ENCODE results near the gene HNRNPA1. TPM values are rescaled to one million over a fixed set of nuclear protein-coding genes. Genes with fewer than 3 reads are reported as not detected.
A peak's percentile ranks its signal among the peaks of the same experiment; 100 is the strongest.
"Not testable (repeated sequence)": the region's sequence is repeated elsewhere in the genome, so short reads cannot be mapped to it uniquely, and the experiment has no call there.

The HNRNPA1 gene
- total RNA-seq, 1 donor from 2014 or later = 659 TPM

- DNase-seq (ENCODE audit: low read depth, low spot score) = no peak
Observed at GRCh38 chr12:54276368-54276767, 4.2 kb upstream of the HNRNPA1 start.

GRCh38 chr12:54277823-54278276, 2.7 kb upstream of the HNRNPA1 start:
- DNase-seq (ENCODE audit: low read depth, low spot score) = no peak

DNA sequence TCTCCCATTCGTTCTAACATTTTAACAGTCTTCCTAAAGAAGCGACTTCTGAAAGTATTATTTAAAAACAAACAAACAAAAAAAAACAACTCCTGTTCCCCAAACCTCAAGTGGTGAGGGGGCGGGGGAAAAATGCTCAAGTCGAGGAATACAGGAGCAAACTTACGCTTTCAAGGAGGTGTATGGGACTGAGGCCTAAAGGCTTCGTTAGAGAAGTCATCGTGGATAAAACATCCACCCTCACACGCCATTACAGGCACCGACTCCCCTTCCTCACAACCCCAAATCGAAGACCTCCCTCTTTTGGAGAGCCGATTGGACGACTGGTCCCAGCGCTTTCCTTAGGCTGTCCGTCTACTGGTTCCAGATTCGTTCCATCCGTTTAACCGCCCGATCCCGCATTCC, 1.3 kb upstream of the HNRNPA1 start:
- no peak for DNase-seq (ENCODE audit: low read depth, low spot score)

DNA sequence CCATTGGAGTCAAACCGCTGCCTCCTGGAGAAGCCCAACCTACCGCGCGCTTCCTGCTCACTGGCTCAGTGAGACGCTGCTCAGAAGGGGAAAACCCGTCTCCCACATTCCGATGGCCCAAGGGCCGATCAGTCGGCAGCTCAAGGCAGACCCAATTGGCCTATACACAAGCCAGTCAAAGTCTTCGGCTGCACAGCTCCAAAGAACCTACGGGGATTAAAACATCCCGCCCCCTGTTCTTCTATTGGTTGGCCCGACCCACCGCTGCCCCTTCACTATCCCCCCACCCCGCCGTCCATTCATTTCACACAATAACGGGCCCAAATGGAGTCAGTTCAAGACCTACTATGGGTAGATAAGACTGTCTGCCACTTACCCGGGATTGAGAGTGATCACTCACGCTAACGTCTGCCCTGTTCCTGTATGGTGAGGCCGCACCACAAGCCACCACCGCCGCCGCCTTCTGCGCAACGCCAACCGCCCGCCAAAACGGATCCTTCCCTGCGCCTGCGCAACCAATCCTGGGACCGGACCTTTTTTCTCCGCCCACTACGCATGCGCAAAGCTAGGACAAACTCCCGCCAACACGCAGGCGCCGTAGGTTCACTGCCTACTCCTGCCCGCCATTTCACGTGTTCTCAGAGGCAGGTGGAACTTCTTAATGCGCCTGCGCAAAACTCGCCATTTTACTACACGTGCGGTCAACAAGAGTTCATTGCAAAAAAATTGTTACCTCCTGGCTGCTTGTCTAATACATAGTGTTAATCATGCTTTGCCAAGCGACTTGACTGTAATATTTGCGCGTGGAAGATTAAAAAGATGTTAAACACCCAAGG, 676 bp upstream of the HNRNPA1 start, which contains the start of gene CBX5:
CBX5 (minus strand) TSS at position 491 of the 836 bp plus-strand sequence. CDS start 22,472 bp downstream, outside the sequence.
- DNase-seq (ENCODE audit: low read depth, low spot score) = peak; percentile 100

- not testable (repeated sequence) for DNase-seq (ENCODE audit: low read depth, low spot score)
Observed at GRCh38 chr12:54281261-54281638, 724 bp downstream of the HNRNPA1 start.

- not testable (repeated sequence) for DNase-seq (ENCODE audit: low read depth, low spot score)
Observed at GRCh38 chr12:54281694-54282093, 1.2 kb downstream of the HNRNPA1 start.

DNA sequence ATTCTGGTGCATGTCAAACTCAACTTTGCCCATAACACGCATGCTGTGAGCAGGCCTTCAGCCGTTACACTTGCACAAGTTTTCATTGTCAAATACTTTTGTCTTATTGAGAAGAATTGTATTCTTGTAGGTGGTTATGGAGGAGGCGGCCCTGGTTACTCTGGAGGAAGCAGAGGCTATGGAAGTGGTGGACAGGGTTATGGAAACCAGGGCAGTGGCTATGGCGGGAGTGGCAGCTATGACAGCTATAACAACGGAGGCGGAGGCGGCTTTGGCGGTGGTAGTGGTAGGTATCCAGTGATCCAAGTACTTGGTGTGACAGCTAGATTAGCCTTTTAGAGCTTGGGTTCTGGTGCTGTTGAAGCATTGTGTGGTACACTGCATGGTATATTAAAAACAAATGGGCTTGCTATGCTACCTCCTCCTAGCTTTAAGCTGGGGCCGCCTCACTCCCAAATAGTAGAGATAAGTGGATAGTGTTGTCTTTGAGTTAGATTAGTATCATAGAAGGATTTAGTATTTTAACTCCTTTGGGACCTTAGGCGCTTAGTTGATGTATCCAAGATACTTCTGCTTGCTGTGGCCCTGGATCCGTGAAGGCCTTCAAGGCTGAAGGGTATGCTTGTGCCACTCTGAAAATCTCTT, 2.5 kb downstream of the HNRNPA1 start:
- no peak for DNase-seq (ENCODE audit: low read depth, low spot score)

DNA sequence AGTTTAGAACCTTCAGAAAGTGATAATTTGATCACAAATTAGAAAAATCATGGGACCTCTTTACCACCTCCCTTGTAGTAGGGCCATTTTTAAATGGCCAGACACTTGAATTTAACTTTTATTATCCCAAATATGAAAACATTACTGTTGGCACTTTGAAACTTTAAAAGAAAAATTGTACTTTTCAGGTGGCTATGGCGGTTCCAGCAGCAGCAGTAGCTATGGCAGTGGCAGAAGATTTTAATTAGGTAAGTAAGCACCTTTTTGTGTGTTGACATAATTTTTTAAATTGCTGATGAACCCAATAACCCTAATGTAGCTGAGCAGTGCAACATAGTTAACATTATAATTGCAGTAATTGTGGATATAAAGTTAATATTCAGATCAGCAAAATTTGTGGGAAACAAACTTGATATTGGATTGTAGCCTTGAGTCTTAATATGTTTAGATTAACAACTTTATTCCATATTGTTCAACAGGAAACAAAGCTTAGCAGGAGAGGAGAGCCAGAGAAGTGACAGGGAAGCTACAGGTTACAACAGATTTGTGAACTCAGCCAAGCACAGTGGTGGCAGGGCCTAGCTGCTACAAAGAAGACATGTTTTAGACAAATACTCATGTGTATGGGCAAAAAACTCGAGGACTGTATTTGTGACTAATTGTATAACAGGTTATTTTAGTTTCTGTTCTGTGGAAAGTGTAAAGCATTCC, 3.7 kb downstream of the HNRNPA1 start:
- DNase-seq (ENCODE audit: low read depth, low spot score) = not testable (repeated sequence)

DNA sequence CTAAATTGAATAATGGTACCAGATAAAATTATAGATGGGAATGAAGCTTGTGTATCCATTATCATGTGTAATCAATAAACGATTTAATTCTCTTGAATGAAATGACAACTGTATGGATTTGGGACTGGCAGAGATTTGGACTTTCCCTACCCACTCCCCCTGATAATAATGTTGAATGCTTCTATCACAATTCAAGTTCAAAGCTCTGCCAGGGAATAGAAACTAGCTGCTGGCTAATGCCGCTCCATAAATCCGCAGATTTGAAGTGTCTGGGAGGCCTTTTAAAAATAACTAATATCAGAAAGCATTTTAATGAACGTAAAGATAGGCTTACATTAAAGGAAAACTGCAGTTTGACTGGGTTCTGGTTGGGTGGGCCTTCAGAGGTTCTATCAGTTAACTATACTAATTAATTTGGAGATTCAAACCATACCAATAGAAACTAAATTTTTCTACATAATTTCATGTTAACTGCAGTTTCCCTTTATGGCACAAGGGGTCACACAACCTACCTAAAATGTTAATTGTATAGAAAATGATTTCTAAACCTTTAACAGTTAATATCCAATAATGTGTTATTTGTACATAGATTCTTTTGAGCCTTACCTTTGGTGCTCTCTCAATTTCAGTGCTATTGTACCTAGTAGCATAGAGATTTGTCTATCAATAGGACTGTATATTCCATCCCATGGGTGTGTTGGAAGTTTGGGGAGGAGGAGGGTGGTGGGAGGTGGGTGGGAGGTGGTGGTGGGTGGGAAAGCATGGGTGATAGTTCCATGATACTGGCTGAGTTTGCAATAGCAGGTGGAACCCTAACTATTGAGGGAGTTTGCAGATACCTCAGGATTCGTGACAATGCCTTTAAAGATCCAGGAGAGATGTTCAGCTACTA, 4.9 kb downstream of the HNRNPA1 start:
- DNase-seq (ENCODE audit: low read depth, low spot score) = no peak

- DNase-seq (ENCODE audit: low read depth, low spot score) = no peak
Observed at GRCh38 chr12:54286042-54287030, 5.8 kb downstream of the HNRNPA1 start.

DNA sequence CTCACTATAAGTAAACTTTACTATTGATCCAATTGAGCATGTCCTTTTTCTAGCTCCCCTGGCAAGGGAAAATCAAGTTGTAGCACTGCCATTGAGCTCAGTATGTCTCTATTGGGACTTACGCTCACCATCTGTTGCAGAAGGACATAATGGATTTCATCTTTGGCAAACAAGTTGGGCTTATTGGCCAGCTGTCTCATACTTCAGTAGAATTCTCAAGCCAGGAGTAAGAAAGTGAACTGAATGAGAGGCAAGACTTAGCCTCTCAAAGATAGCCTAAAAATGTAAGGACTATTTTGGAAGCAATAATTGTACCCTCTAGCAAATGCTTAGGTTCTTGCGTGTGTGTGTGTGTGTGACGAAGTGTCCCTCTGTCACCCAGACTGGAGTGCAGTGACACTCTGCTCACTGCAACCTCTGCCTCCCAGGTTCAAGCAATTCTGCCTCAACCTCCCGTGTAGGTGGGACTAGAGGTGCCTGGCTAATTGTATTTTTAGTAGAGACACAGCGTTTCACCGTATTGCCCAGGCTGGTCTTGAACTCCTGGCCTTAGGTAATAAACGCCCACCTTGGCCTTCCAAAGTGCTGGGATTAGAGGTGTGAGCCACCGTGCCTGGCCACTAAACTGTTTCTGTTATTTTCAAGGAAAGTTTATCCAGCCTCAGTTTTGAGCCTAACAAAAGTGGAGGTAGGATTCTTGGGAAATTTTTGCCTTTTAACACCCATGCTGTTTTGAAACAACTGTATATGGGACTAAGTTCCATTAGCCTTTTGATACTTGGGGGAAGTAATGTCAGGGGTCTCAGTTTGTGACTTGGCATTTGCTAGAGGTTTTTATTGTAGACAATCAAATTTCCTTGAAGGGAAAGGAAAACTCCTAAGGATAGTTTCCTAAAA, 7.0 kb downstream of the HNRNPA1 start:
- DNase-seq (ENCODE audit: low read depth, low spot score) = no peak

- no peak for DNase-seq (ENCODE audit: low read depth, low spot score)
Observed at GRCh38 chr12:54292083-54292930, 11.8 kb downstream of the HNRNPA1 start.

DNA sequence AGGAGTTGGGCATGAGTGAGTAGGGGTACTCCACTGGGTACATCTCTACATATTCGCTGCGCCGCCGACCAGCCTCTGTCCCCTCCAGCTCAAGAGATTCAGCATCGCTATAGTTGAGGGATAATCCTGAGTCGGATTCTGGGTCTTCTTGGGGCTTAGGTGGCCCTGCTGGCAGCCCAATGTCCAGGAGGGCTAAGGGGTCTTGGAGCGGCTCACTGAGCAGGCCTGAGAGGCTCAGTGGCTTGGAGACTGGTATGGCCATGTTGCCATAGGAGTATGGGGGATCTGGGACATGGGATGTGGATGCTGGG, 12.4 kb downstream of the HNRNPA1 start:
- no peak for DNase-seq (ENCODE audit: low read depth, low spot score)

DNA sequence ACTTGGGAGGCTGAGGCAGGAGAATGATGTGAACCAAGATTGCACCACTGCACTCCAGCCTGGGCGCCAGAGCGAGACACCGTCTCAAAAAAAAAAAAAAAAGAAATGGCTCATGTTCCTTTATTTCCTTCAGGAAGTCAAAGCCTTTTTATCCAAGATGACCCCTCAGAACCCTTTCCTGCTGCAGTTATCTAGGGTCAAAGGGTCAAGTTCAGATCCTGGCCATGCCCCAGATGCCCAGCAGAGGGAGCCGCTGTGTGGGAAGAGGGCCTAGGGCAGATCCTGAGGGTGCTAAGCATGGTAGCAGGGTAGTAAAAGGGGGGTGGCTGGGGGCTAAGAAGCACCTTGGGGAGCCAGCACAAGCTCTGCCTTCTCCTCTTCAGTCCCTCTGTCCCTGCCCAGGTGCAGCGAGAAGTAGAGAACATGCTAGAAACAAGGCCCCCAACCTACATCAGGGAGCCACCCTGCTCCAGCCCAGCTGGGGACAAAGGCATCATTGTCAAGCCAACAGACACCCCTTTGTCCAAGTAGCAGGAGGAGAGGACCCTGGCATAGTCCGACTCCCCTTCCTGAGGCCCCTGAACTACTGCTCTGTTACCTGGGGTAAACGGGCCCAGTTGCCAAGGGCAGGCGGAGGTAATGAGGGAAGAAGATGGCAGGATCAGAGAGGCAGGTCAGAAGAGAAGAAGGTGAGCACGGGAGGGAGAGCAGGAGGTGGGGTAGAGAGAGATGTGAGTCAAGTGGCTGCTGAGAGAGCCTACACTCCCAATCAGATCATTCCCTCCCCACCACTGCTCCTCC, 13.8 kb downstream of the HNRNPA1 start:
- DNase-seq (ENCODE audit: low read depth, low spot score) = no peak

DNA sequence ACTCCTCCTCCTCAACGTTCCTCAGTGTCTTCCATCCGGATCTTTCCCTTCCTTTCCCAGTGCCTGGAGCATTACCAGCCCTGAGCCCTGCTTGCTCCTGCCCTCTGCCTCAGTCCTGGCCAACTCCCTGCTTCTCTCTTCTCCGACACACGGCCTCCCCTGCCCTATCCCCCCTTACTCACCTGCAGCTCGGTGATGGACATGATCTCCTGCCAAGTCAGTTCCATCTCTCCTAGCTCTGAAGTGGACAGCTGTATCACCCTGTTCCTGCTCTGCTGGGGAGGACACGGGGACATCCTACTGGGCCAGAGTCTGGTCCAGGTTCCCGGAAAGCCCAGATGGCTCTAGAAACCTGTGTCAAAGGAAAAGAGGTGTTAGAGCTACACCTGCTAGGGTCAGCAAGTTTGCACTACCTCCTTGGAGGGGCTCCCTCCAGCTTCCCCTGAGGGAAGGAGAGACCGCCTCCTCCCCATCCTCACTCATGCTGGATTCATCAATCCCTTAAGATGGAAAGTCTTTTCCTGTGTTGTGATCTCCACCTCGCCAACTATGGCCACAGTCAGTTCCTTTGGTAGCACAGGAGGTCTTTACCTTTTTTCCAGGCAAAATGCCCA, 14.5 kb downstream of the HNRNPA1 start:
- DNase-seq (ENCODE audit: low read depth, low spot score) = no peak

GRCh38 chr12:54296393-54297099, 16.0 kb downstream of the HNRNPA1 start:
- no peak for DNase-seq (ENCODE audit: low read depth, low spot score)

All from pulmonary artery endothelial cell (primary cell).